IMR-90 (cell line): ENCODE results near the gene MAP4. TPM values are rescaled to one million over a fixed set of nuclear protein-coding genes. Genes with fewer than 3 reads are reported as not detected.
A peak's percentile ranks its signal among the peaks of the same experiment; 100 is the strongest.

Experiments
- ATAC-seq: fragments of 200-7000 bp; cut with Tn5 transposase; 2 replicates; pipeline ENCODE4 v1.9.1; 2020; ENCODE audit warnings: low read depth, mild to moderate bottlenecking, moderate library complexity
- BruUV-seq: library from RNA; stranded (reverse); fragments of 400-500 nt; replicated peaks from 2 replicates; lab custom pipeline; 2021; lab: Mats Ljungman, UMichigan
- CTCF ChIA-PET: fragments of 300-600 bp; formaldehyde crosslinking; extraction: SDS; loops from one replicate; lab custom pipeline; 2021; ENCODE audit warnings: antibody characterized with exemption; lab: Yijun Ruan, JAX
- POLR2A ChIA-PET: fragments of 300-600 bp; sonication (Branson Sonifier 250); formaldehyde crosslinking; loops from one replicate; lab custom pipeline; 2022; ENCODE audit warnings: antibody characterized with exemption; ENCODE audit not compliant: unreplicated experiment; lab: Charles Lee
- DNase-seq: peaks from one replicate; pipeline ENCODE4 v3.0.0; 2013
- H2AFZ ChIP-seq: replicated peaks from 2 replicates; pipeline ENCODE3; 2013; ENCODE audit warnings: low read length, mild to moderate bottlenecking; ENCODE audit not compliant: poor library complexity
- H2AK5ac ChIP-seq: 2 replicates; pipeline ENCODE4 v1.6.1; 2013; ENCODE audit warnings: low read depth, low read length, inconsistent platforms
- H2AK9ac ChIP-seq: replicated peaks from 2 replicates; pipeline ENCODE3; 2013; ENCODE audit warnings: mild to moderate bottlenecking, low read depth, low read length, moderate library complexity; ENCODE audit not compliant: poor library complexity
- H2BK120ac ChIP-seq: 2 replicates; pipeline ENCODE4 v1.6.1; 2013; ENCODE audit warnings: low read depth, low read length, inconsistent platforms
- H2BK15ac ChIP-seq: 3 replicates; pipeline ENCODE4 v1.6.1; 2013; ENCODE audit warnings: low read depth, low read length, inconsistent platforms
- H2BK20ac ChIP-seq: 2 replicates; pipeline ENCODE4 v1.6.1; 2013; ENCODE audit warnings: low read depth, mild to moderate bottlenecking, inconsistent platforms, low read length, moderate library complexity
- H2BK5ac ChIP-seq: 2 replicates; pipeline ENCODE4 v1.6.1; 2013; ENCODE audit warnings: mild to moderate bottlenecking, low read depth, low read length, inconsistent platforms; ENCODE audit not compliant: poor library complexity, severe bottlenecking
- H3K14ac ChIP-seq: replicated peaks from 2 replicates; pipeline ENCODE4 v1.6.1; 2013; ENCODE audit warnings: low read depth, low read length, inconsistent platforms
- H3K18ac ChIP-seq: 2 replicates; pipeline ENCODE4 v1.6.1; 2013; ENCODE audit warnings: low read depth, low read length, control low read depth
- H3K23ac ChIP-seq: 2 replicates; pipeline ENCODE4 v1.6.1; 2013; ENCODE audit warnings: low read depth, low read length, inconsistent platforms
- H3K27ac ChIP-seq: 2 replicates; pipeline ENCODE4 v1.5.1; 2013; ENCODE audit warnings: mild to moderate bottlenecking, control low read depth, low read length; ENCODE audit not compliant: insufficient read depth
- H3K27me3 ChIP-seq: 2 replicates; pipeline ENCODE4 v1.6.1; 2013; ENCODE audit warnings: low read length; ENCODE audit not compliant: control insufficient read depth, insufficient read depth
- H3K36me3 ChIP-seq: 2 replicates; pipeline ENCODE4 v1.6.1; 2013; ENCODE audit warnings: low read length, mixed read lengths; ENCODE audit not compliant: control insufficient read depth, insufficient read depth
- H3K4ac ChIP-seq: 2 replicates; pipeline ENCODE4 v1.6.1; 2013; ENCODE audit warnings: low read depth, low read length, inconsistent platforms
- H3K4me1 ChIP-seq: 2 replicates; pipeline ENCODE4 v1.6.1; 2013; ENCODE audit warnings: low read length, mixed read lengths; ENCODE audit not compliant: control insufficient read depth, insufficient read depth
- H3K4me2 ChIP-seq: 2 replicates; pipeline ENCODE4 v1.6.1; 2013; ENCODE audit warnings: low read depth, mild to moderate bottlenecking, control low read depth, low read length, moderate library complexity
- H3K4me3 ChIP-seq: 2 replicates; pipeline ENCODE4 v1.5.1; 2013; ENCODE audit warnings: low read depth, mild to moderate bottlenecking, control low read depth, low read length, moderate library complexity; ENCODE audit not compliant: insufficient read depth
- H3K56ac ChIP-seq: 2 replicates; pipeline ENCODE4 v1.6.1; 2013; ENCODE audit warnings: low read length, inconsistent platforms; ENCODE audit not compliant: insufficient read depth; ENCODE audit errors: extremely low read depth
- H3K79me1 ChIP-seq, 2 experiments: 2 replicates each; pipeline ENCODE4 v1.6.1; 2013; ENCODE audit warnings: low read length in 2 of 2, inconsistent platforms in 1 of 2, low read depth in 1 of 2
- H3K9ac ChIP-seq: 2 replicates; pipeline ENCODE4 v1.6.1; 2013; ENCODE audit warnings: low read depth, low read length, control low read depth
- H3K9me1 ChIP-seq: 2 replicates; pipeline ENCODE4 v1.6.1; 2013; ENCODE audit warnings: low read length, inconsistent platforms; ENCODE audit not compliant: insufficient read depth
- H3K9me3 ChIP-seq: 2 replicates; pipeline ENCODE4 v1.6.1; 2013; ENCODE audit warnings: low read length; ENCODE audit not compliant: control insufficient read depth, insufficient read depth
- H4K20me1 ChIP-seq: 2 replicates; pipeline ENCODE4 v1.6.1; 2013; ENCODE audit warnings: low read length, inconsistent platforms; ENCODE audit not compliant: insufficient read depth
- H4K5ac ChIP-seq: 2 replicates; pipeline ENCODE4 v1.6.1; 2013; ENCODE audit warnings: mild to moderate bottlenecking, low read depth, low read length, control low read depth
- H4K8ac ChIP-seq, 2 experiments: 2 replicates each; pipeline ENCODE4 v1.6.1; 2013; ENCODE audit warnings: low read depth in 2 of 2, low read length in 2 of 2, control low read depth in 1 of 2, inconsistent platforms in 1 of 2
- H4K91ac ChIP-seq: 2 replicates; pipeline ENCODE4 v1.6.1; 2013; ENCODE audit warnings: low read depth, low read length, inconsistent platforms; ENCODE audit not compliant: insufficient read depth
- BHLHE40 ChIP-seq: fragments of 150-350 bp; IDR thresholded peaks from 2 replicates; pipeline ENCODE4 v1.6.1; 2016; ENCODE audit warnings: mild to moderate bottlenecking, low read depth, low read length
- CEBPB ChIP-seq: IDR thresholded peaks from 2 replicates; pipeline ENCODE4 v1.6.1; 2012; ENCODE audit warnings: low read depth, low read length, improper control_type of control experiment
- FOS ChIP-seq: fragments of 150-350 bp; IDR thresholded peaks from 2 replicates; pipeline ENCODE4 v1.6.1; 2016; ENCODE audit warnings: low read depth, low read length
- MAFK ChIP-seq: IDR thresholded peaks from 2 replicates; pipeline ENCODE4 v1.6.1; 2012; ENCODE audit warnings: low read depth, low read length, improper control_type of control experiment
- MAZ ChIP-seq: IDR thresholded peaks from 2 replicates; pipeline ENCODE4 v1.6.1; 2012; ENCODE audit warnings: low read depth, mild to moderate bottlenecking, low read length, improper control_type of control experiment, moderate library complexity, borderline replicate concordance
- MXI1 ChIP-seq: IDR thresholded peaks from 2 replicates; pipeline ENCODE4 v1.6.1; 2012; ENCODE audit warnings: low read depth, mild to moderate bottlenecking, low read length, moderate library complexity, borderline replicate concordance
- NFE2L2 ChIP-seq: fragments of 150-350 bp; IDR thresholded peaks from 2 replicates; pipeline ENCODE4 v1.6.1; 2016; ENCODE audit warnings: low read depth, mild to moderate bottlenecking, low read length
- POLR2A ChIP-seq: IDR thresholded peaks from 2 replicates; pipeline ENCODE4 v1.6.1; 2012; ENCODE audit warnings: mild to moderate bottlenecking, low read depth, low read length
- RAD21 ChIP-seq: IDR thresholded peaks from 2 replicates; pipeline ENCODE4 v1.6.1; 2012; ENCODE audit warnings: low read length, improper control_type of control experiment
- RFX5 ChIP-seq: IDR thresholded peaks from 2 replicates; pipeline ENCODE4 v1.8.0; 2012; ENCODE audit warnings: low read depth, mild to moderate bottlenecking, low read length, moderate library complexity
- SMC3 ChIP-seq: fragments of 150-350 bp; IDR thresholded peaks from 2 replicates; pipeline ENCODE4 v1.6.1; 2016; ENCODE audit warnings: low read depth, mild to moderate bottlenecking, antibody characterized with exemption, low read length, moderate library complexity
- WGBS, 2 experiments: methylation state at CpG; one replicate each; pipeline versions ENCODE4 v1.1.5 to v1.1.7; 2013; ENCODE audit warnings: missing lambda C conversion rate in 2 of 2; ENCODE audit not compliant: insufficient read length in 1 of 2; ENCODE audit errors: extremely low coverage in 2 of 2; 5-methylcytosine and 5-hydroxymethylcytosine counted together
- dilution Hi-C: fragments of 300-500 bp; cut with HindIII; formaldehyde crosslinking; loops from one replicate; pipeline ENCODE4 v1.14.3; 2018; ENCODE audit warnings: low sequenced_read_pairs; ENCODE audit not compliant: unreplicated experiment
- in situ Hi-C: fragments of 300-500 bp; cut with MboI; formaldehyde crosslinking; loops from 3 replicates; pipeline ENCODE4 v1.14.3; 2019; ENCODE audit warnings: low sequenced_read_pairs, inconsistent platforms, mixed read lengths
- intact Hi-C: fragments of 100-400 bp; cut with micrococcal nuclease; formaldehyde crosslinking; loops from 2 replicates; pipeline ENCODE4 v1.10.0; 2022
- polyA plus RNA-seq, 3 experiments: library from polyadenylated mRNA; depleted of rRNA; stranded (reverse); fragments of >200 nt; gene quantifications; 2 replicates each; pipeline ENCODE4 v1.2.3, GENCODE V29; 2012; ENCODE audit warnings: low replicate concordance in 1 of 3
- total RNA-seq: library from RNA; depleted of rRNA; stranded (reverse); fragments of >200 nt; gene quantifications from 2 replicates; pipeline ENCODE4 v1.2.3, GENCODE V29; 2012
- TF ChIP-seq, protein P1 (sequence below): fragments of 150-350 bp; IDR thresholded peaks from 2 replicates; pipeline ENCODE4 v1.6.1; 2016; ENCODE audit warnings: low read depth, mild to moderate bottlenecking, low read length, moderate library complexity, borderline replicate concordance
- TF ChIP-seq, protein P2 (sequence below): fragments of 150-350 bp; IDR thresholded peaks from 2 replicates; pipeline ENCODE4 v1.6.1; 2017; ENCODE audit warnings: mild to moderate bottlenecking, antibody characterized with exemption, low read length, low read depth

MAP4 gene
- total and polyA plus RNA-seq, 2 of the 4 experiments (the other 2 are of a cell fraction): 87.8 to 216 TPM

DNA sequence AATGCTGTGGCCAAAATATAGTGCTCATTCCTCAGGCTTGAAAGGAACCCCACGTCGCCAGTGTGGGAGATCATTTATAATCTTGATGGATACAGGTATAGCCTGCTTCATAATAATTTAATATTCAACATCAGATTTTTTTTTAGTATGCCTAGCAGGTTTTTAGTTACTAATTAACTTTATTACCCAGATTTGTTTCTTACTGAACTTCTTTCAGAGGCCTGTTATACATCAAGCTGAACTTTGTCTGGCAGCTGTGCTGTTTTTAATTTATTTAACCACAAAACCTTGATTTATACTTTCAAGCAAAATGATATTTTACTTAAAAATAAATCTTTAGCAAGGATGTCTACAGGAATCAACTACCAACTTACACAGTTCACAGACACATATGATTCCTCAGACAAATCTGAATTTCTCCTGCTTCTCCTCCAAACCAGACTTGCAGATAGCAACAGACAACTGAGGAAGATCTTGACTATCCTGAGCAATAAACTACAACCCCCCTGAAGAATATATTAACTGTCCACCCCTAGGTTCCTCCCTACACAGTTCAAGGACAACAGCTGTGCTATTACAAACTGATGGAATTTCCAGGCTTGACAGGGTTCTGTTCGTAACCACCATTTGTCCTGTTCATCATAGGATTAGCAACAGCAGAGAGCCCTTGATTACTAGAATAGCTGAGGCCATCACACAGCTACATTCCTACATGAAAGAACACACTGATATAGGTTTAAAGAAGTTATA is 610 bp downstream of the MAP4 start (continued):
- no peak for TF ChIP-seq NFE2L2

DNA sequence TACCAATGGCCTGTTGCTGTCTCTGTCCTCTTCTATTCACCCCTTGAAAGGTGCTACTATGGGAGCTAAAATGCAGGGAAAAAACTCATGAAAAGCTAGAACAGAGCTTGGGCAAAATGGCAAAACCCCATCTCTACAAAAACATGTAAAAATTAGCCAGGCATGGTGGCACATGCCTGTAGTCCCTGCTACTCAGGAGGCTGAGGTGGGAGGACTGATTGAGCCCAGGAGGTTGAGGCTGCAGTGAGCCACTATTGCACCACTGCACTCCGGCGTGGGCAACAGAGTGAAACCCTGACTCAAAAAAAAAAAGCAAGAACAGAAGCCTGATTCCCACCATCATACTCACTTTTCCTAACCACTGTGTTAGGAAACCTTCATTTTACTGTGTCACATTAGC is 1.9 kb downstream of the MAP4 start:
- Histone ChIP-seq H3K18ac (no peak overlapping the region), H3K9me1 (peaks cover 37% of the 10 kb centered on the region), H3K23ac (peak overlapping the region; percentile 12; the same call in 1 of the 2 replicates), H3K27me3 (no peaks in the 10 kb centered on the region), H2AK9ac (no peak overlapping the region), H3K36me3 (peaks cover 8% of the 10 kb centered on the region), H3K4me3 (no peak overlapping the region), H3K9me3 (no peaks in the 10 kb centered on the region), H4K8ac (no peak overlapping the region), H3K14ac (peak overlapping the region; percentile 16; the same call in 1 of the 2 replicates), H2BK5ac (peak overlapping the region; percentile 71), H2AK5ac (peak overlapping the region; percentile 2; the same call in 1 of the 2 replicates), H3K4me1 (peaks cover 29% of the 10 kb centered on the region), H3K79me1 (peaks cover 32 to 85% of the 10 kb centered on the region in 2 experiments), H3K9ac (no peak overlapping the region), H3K27ac (no peak overlapping the region), H2BK120ac (no peak overlapping the region; the same call in 1 of the 2 replicates), H4K5ac (no peak overlapping the region), H4K91ac (no peak overlapping the region), H3K56ac (no peak overlapping the region; the same call in 1 of the 2 replicates), H4K20me1 (peaks cover 95% of the 10 kb centered on the region), H2BK20ac (no peak overlapping the region), H2AFZ (no peak overlapping the region), H3K4me2 (no peak overlapping the region; the same call in 1 of the 2 replicates), H3K4ac (no peak overlapping the region), H2BK15ac (no peak overlapping the region)
- intact Hi-C loops (no loop called here), dilution Hi-C loops (no loop called here), in situ Hi-C loops (no loop called here)
- DNase-seq (no peak), ATAC-seq (no peak)
- no TSS peak for BruUV-seq
- ChIA-PET CTCF (interaction anchor here (1.8 kb wide), 1 partner anchor 24 kb away, joined by 8 read pairs; no protein-coding TSS in a partner anchor), POLR2A (no interaction called here)
- WGBS, 2 experiments: no CpG with 5 or more reads among the region's 2 CpGs
- no peak for TF ChIP-seq BHLHE40
- no peak for TF ChIP-seq CEBPB
- TF ChIP-seq, protein P1, sequence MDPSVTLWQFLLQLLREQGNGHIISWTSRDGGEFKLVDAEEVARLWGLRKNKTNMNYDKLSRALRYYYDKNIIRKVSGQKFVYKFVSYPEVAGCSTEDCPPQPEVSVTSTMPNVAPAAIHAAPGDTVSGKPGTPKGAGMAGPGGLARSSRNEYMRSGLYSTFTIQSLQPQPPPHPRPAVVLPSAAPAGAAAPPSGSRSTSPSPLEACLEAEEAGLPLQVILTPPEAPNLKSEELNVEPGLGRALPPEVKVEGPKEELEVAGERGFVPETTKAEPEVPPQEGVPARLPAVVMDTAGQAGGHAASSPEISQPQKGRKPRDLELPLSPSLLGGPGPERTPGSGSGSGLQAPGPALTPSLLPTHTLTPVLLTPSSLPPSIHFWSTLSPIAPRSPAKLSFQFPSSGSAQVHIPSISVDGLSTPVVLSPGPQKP: no peak
- no peak for TF ChIP-seq MAFK
- TF ChIP-seq FOS: no peak
- no peak for TF ChIP-seq NFE2L2
- TF ChIP-seq MAZ: no peak
- no peak for TF ChIP-seq SMC3
- no peak for TF ChIP-seq MXI1
- no peak for TF ChIP-seq POLR2A
- TF ChIP-seq RFX5: no peak
- TF ChIP-seq RAD21: no peak
- TF ChIP-seq, protein P2, sequence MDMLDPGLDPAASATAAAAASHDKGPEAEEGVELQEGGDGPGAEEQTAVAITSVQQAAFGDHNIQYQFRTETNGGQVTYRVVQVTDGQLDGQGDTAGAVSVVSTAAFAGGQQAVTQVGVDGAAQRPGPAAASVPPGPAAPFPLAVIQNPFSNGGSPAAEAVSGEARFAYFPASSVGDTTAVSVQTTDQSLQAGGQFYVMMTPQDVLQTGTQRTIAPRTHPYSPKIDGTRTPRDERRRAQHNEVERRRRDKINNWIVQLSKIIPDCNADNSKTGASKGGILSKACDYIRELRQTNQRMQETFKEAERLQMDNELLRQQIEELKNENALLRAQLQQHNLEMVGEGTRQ: no peak
